ENCODE data around the gene MECR.

DNA sequence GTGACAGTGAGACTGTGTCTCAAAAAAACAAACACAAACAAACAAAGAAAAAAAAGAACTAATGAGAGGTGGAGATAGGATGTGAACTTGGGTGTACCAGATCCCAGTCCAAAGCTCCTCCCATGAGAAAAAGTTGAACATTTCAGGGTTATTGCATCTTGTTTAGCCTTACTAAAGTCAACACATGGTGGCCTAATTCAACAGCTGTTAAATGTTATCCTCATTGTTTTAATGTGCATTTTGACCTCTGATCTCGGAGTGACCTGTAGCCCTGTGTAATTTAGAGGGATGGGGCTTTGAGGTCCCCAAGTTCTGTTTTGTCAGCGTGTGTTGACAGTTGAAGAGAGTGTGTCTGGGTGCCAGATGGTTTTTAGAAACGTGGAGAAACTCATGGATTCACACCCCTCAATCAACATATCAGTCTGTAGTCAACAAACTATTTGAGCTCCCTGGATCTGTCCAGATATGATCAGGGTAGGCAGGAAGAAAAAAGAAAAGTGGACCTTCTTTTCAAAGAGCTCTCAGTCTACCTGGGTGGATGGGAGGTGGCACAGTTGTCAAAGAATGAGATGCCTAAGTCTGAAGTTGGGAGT is 40.3 kb upstream of the MECR start:
- TF ChIP-seq, protein P1, sequence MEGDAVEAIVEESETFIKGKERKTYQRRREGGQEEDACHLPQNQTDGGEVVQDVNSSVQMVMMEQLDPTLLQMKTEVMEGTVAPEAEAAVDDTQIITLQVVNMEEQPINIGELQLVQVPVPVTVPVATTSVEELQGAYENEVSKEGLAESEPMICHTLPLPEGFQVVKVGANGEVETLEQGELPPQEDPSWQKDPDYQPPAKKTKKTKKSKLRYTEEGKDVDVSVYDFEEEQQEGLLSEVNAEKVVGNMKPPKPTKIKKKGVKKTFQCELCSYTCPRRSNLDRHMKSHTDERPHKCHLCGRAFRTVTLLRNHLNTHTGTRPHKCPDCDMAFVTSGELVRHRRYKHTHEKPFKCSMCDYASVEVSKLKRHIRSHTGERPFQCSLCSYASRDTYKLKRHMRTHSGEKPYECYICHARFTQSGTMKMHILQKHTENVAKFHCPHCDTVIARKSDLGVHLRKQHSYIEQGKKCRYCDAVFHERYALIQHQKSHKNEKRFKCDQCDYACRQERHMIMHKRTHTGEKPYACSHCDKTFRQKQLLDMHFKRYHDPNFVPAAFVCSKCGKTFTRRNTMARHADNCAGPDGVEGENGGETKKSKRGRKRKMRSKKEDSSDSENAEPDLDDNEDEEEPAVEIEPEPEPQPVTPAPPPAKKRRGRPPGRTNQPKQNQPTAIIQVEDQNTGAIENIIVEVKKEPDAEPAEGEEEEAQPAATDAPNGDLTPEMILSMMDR (IDR thresholded peaks at IDR 0.05; ENCODE audit: low read depth, low read length) = no peak
- no peak for TF ChIP-seq EZH2phosphoT487 (IDR thresholded peaks at IDR 0.05; ENCODE audit: low read depth)

Data from OCI-LY3 (cell line).